GOT3 (cell line): ENCODE data around the gene ZNRF3.

Experiments used
- DNase-seq: peaks from one replicate; lab custom pipeline; 2025; ENCODE audit warnings: mixed read lengths; lab: John Stamatoyannopoulos, UW

Gene ZNRF3

DNA sequence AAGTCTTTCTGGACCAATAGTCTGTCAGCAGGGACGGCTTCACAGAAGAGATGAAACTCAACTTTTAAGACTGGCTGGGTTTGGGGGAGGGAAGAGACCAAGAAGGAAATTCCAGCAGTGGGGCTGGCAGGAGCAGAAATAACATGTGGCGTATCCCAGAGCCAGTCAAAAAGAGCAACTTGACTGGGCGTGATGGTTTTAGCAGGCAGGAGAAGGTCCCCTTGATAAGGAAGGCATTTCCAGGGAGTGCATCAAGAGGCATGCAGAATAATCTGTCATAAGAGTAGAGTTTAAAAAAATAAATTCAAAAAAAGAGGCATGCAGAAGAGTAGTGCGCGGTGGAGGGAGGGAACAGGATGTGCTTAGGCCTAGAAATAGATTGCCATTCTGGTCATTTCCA is 125.8 kb downstream of the ZNRF3 start:
- no peak for DNase-seq

DNA sequence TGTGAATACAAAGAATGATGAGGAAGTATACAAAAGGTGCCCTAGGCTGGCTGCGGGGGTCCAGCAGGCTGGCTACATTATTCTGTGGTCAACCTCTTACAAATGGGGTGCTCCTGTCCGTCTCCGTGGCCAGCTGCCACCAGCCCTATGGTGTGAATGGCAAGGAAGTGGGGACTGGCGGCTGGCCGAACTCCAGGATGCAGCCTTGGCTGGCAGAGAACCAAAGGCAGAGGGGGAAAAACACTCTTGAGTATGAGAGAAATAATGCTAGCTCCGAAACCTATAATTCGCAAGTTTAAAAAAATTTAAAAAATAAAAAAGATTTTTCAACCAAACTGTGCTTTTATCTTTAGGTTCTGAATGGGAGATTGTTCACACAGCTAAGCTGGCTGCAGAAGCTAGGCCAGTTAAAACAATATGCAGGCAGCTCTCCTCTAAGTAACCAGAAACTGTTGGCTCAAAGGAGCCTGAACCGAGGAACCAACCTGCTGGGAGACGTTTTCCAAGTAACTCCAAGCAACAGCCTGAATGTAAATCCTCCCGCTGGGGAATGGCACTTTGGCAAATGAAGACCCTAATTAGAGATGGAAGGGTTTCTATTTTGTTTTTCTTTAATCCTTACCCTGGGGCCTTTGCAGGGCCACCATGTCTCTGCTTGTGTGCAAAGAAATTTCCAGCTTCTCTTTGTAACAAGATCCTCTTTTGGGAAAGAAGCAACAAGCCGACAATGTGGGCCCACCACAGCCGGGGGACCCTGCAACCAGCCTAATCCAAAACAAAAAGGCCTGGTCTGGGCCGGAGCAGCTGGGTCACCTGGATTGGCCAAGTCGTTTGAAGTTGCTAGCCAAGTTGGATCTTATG is 128.1 kb downstream of the ZNRF3 start:
- no peak for DNase-seq

DNA sequence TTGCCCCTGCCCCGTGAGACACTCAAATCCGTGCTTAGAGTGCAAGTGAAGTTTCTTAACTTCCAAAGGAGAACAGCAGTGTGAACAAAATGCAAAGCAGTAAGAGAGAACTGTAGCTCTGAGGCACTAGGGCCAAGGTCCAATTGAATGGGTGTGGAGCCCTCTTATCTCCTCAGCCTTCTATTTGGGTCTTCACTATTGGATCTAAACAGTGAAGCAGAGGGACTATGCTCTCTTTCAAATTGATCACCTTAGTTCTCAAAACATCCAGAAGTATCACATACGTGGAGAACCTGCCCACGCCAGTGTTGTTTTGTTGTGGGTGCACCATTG is 128.7 kb downstream of the ZNRF3 start:
- no peak for DNase-seq

- DNase-seq, result no peak
Observed at GRCh38 chr22:29012952-29013351, 129.6 kb downstream of the ZNRF3 start.

DNA sequence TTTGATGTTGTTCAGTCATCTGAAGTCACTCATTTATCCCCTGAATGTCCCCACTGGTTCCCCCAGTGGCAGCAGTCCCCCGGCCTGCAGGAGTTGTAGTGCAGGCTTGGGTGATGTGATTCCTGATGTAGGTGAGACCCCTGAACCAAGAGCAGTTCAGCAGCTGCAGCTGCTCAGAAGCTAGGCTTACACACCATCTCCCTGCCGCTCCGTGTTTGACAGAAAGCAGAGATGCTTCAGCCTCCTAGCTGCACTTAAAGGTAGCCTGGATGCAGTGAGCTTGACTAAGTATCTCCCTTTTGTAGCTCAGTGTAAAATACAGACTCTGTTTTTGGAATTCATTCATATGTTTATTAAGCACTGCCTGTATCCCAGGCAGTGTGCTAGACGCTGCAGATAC is 130.9 kb downstream of the ZNRF3 start:
- no peak for DNase-seq

DNA sequence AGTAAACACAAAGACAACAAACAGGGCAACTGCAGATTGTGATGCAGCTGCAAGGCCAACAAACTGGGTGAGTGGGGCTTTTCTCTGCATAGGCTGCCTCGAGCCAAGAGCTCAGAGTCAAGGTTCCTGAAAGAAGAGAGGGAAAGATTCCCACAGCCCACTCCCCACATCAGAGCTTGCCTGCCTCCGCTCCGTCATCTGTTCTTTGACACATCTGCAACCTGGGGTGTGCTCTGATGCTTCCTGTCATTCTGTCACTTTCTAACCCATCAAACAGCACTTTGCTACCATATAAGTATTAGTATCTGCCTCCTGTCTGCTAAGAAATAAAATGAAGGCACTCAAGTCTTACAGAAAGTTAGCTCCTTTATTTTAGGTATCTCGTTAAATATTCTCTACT is 131.4 kb downstream of the ZNRF3 start:
- no peak for DNase-seq

GRCh38 chr22:29016067-29016938 is 132.9 kb downstream of the ZNRF3 start:
- no peak for DNase-seq

DNA sequence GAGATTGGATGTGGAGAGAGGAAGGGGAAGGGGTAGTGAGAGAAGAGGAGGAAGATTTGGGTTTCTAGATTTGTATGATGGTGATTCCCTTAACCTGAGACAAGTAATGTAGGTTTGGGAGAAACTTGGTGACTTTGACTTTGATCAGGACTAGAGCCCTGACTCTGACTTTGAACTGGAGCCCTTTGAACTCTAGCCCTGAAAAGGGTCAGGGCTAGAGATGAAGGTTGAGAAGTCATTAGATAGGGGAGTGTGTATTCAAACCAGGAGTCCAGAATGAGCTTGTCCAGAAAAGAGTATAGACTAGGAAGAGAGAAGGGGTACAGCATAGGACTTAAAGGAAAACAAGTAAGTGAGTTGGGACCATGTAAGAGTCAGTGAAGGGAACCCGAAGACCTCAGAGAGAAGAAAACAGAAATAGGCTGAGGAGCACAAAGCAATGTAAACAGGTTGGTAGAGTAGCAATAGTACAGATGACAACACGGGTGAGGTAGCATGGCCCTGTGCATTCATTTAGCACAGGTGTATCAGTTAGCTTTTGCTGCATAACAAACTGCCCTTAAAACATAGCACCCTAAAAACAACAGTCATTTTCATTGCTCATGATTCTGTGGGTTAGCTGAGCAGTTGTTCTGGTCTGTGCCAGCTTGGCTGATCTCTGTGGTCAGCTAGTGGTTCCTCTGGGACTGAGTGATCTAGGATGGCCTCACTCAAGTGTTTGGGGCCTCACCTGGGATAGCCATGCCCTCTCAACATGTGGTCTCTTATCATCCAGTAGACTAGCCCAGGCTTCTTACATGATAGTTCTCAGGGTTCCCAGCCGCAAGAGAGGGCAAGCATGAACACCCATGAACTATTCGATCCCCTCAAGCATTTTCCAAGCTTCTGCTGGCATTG is 135.2 kb downstream of the ZNRF3 start:
- DNase-seq, result no peak

- no peak for DNase-seq
Observed at GRCh38 chr22:29022101-29022817, 138.9 kb downstream of the ZNRF3 start.

DNA sequence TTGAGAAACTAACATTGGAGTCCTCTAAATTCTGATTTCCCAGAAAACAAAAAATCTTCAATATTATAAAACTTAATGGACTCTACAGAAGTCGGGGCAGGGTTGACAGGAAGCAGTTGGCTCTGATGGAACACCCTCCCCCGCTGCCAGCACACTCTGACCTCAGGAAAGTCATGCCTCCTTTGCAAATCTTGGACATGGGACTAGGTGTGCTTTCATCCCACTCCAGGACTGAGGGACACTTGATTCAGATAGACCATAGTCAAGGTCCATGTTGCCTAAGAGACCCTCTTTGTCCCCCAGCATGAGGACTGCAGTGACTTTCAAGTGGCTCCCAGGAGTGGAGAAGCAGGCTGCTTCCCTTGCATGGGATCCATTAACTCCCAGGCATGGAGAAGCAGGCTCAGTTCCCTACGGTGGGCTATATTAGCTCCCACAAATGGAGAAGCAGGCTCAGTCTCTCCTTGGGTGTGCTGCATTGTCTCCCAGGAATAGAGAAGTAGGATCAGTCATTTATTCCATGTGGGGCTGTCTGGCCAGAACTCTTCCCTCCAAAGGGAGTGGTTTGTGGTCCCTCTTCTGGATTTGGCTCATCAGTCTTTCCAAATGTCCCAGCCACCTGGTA is 139.9 kb downstream of the ZNRF3 start:
- DNase-seq, result no peak

- no peak for DNase-seq
Observed at GRCh38 chr22:29026579-29026978, 143.2 kb downstream of the ZNRF3 start.

DNA sequence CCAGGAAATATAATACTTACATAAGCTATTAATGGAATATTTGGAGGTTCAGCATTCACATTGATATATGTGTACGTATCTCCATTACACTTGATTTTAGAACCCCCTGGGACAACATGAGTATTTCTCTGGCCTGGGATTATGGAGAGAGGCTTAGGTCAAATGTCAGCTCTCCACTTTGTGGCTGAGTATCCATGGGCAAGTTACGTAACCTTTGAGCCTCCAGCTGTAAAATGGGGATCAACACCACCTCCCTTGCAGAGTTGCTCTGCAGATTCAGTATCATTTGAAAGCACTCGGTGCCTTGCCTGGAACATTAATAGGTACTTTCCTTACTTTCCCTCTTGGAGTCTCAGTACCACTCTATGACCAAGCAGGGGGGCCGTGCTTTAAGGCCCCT is 145.1 kb downstream of the ZNRF3 start:
- no peak for DNase-seq

- DNase-seq, result no peak
Observed at GRCh38 chr22:29029202-29030000, 146.0 kb downstream of the ZNRF3 start.

- no peak for DNase-seq
Observed at GRCh38 chr22:29030016-29030617, 146.7 kb downstream of the ZNRF3 start.

DNA sequence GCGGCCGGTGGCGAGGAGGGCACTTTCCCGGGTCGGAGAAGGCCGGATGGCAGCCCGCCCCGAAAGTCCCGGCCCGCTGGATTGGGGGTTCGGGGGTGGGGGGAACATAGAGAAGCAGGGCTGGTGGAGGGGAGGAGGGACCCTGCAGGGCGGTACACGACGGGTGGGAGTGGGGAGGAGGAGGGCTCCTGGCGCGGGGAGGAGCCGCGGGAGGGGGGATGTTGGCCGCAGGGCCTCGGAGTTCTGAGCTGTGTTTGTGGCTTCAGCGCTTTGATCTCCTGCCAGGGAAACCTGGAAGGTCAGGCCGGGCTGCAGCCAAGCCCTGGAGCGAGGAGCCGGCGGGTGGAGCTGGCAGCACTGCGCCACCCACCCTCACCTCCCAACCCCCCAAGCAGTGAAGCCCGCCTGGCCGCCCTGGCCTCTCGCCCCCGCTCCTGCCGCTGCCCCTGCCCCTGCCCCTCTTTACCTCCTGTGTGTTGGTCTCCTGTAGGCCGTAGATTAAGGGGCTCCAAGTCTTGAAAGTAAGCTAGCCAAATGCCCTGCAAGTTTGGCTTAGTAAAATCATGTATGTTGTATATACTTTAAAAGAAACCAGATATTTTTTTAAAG is 147.3 kb downstream of the ZNRF3 start:
- DNase-seq, result no peak

DNA sequence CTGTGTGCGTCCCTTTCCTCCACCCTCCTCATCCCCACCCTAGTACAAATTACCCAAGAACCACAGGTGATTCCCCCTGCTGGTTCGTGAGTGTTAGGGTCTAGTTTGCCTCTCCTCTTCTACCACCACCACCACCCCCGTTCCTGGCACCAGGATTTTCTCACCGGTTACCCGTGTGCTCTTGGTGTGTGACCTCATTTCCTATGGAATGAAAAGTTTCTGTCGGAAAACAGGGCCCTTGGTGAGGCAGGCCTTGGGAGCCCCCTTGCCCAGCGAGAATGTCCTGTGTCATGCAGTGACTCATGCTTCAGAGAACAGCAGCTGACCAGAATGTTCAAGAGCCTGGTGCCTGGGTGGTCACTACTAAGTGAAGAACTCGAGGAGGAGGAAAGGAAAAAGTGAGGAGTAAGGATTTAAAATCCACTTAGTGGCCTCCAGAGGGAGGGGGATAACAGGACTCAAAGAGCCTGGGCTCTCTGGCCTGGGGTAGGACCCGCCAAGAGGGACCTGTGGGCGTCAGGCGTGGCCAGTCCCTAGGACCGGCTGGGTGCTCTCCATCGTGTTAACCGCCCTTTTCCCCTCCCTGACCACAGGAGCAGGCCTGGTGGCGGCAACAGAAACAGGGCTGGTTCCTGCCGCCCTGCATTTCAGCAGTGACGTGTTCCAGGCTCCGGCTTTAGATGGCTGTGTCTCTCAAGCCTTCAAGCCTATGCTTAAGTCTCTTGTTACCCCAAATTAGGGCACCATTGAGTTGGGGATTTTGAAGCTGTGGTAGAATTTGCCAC is 148.0 kb downstream of the ZNRF3 start:
- DNase-seq, result no peak

DNA sequence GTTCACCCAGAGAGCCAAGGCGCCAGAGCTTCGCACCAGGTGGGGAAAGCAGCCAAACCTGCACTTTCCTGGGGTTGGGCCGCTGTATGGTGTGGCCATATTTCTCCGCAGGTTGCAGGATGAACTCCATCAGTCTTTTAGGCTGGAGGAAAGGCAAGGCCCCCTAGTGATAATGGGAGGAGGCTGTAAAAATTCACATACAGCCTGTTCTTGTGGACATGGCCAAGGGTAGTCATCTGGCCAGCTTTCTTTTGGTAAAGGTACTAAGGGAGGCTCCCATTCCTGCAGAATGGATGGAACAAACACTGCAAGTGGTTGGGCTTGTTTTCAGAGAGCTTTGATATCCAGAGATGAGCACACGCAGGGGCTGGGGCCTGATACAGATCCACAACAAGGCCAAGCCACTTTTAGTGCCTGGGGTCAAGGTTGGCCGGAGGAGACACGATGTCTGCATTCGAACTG is 148.7 kb downstream of the ZNRF3 start:
- DNase-seq, result no peak

DNA sequence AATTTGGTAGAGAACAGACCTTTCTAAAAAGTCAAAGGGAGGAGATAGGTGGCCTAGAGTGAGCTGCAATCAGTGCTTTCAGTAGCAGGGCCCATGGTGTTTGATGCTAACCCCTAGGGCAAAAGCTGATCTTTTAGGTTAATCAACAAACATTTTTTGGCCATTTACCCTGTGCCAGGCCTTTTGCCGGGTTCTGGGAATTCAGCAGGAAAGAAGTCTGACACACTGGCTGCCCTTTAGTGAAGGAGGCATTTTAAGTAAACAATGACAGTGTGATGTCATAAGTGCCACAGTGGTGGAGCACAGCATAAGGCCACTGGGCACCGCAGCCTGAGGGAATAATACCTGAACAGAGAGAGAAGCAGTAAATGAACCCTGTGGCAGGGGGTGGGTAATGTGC is 149.2 kb downstream of the ZNRF3 start:
- DNase-seq, result no peak
